Rectal smooth muscle tissue (tissue), 1 donor: Measurements from ENCODE around the gene SRP9.
A peak's percentile ranks its signal among the peaks of the same experiment; 100 is the strongest.
"Not testable (repeated sequence)": the region's sequence is repeated elsewhere in the genome, so short reads cannot be mapped to it uniquely, and the experiment has no call there.

ENCODE experiments used
- H3K27ac ChIP-seq: one replicate; pipeline ENCODE4 v1.7.0; 2013; ENCODE audit warnings: low read depth, low read length, inconsistent platforms
- H3K27me3 ChIP-seq: one replicate; pipeline ENCODE4 v1.7.0; 2013; ENCODE audit warnings: low read length; ENCODE audit not compliant: control insufficient read depth, insufficient read depth
- H3K36me3 ChIP-seq: one replicate; pipeline ENCODE4 v1.7.0; 2013; ENCODE audit warnings: low read length; ENCODE audit not compliant: control insufficient read depth, insufficient read depth
- H3K4me1 ChIP-seq: one replicate; pipeline ENCODE4 v1.7.0; 2013; ENCODE audit warnings: low read length; ENCODE audit not compliant: control insufficient read depth, insufficient read depth
- H3K4me3 ChIP-seq: one replicate; pipeline ENCODE4 v1.7.0; 2013; ENCODE audit warnings: low read length
- H3K9ac ChIP-seq: one replicate; pipeline ENCODE4 v1.7.0; 2013; ENCODE audit warnings: low read length

The SRP9 gene

GRCh38 chr1:225815090-225815489 lies 37.5 kb downstream of the SRP9 start:
- H3K4me1 ChIP-seq = peaks cover 58% of the 10 kb centered on the region
- H3K36me3 ChIP-seq, H3K9ac ChIP-seq, H3K4me3 ChIP-seq, H3K27me3 ChIP-seq: not testable (repeated sequence)
- H3K27ac ChIP-seq = peak overlapping the region; percentile 7

GRCh38 chr1:225815526-225816178 lies 38.0 kb downstream of the SRP9 start:
- Histone ChIP-seq H3K27me3 (no peaks in the 10 kb centered on the region), H3K4me3 (no peak overlapping the region), H3K27ac (peak overlapping the region; percentile 61), H3K36me3 (no peaks in the 10 kb centered on the region), H3K4me1 (peaks cover 58% of the 10 kb centered on the region), H3K9ac (no peak overlapping the region)

DNA sequence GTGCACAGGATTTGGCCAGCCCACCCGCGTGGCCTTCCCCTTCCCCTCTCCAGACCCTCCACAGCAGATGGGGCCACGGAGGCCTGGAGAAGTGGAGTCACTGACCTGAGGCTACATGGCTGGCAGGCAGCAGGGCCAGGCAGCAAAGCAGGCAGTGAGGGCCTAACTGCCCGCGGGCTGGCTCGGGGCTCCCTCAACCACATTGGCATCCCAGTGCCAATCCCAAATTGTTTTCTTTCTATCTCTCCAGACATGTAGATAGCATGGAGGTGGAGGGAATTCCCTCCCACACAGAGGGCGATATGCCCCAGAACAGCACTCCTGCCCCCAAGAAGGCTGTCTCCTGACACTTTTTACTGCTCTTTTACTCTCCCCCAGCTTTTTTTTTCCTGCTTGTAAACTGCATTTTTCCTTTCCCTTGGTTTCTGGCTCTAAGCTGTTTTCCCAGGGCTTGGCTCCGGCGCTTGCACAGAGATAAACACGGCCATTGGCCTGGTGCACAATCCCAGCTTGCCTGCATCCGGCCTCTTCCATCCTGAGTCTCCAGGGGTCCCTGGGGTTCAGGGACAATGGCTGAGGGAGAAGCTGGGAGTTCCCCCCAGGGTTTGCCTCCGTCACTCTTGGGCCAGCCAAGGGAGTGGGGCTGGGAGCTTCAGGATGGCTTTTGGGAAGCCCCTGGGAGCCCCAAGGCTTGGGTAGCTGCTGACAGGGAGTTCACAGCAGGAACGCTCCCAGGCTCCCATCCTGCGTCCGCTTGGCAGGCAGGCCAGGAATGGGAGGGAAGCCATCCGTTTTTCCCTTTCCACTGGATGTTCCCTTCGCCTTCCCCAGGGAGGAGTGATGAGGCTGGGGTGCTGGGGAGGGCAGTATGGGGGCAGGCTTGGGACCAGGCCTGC lies 39.3 kb downstream of the SRP9 start:
- no peak overlapping the region for H3K9ac ChIP-seq
- H3K27me3 ChIP-seq = no peaks in the 10 kb centered on the region
- no peaks in the 10 kb centered on the region for H3K36me3 ChIP-seq
- peak overlapping the region; percentile 79 for H3K27ac ChIP-seq
- H3K4me3 ChIP-seq = no peak overlapping the region
- H3K4me1 ChIP-seq = peaks cover 53% of the 10 kb centered on the region

DNA sequence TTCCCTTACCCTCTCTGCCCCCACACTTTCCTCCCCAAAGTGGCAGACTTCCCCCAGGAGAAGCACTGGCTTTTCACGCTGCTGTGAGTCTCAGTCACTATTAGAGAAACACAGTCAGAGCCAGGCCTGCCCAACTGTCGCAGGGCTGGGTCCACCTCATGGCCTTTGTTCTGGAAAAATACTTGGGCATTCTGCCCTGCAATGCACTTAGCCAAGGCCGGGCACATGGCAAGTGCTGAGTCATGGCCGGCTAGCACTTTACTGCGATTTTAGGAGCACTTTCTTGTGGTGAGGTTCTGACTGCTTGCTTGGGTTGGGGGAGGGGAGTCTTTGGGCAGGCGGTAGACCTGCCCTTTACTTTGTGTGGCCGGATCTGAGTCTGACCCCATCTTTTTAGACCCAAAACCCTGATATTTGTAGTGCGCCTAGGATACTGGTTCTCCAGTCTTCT lies 40.0 kb downstream of the SRP9 start:
- no peak overlapping the region for H3K9ac ChIP-seq

DNA sequence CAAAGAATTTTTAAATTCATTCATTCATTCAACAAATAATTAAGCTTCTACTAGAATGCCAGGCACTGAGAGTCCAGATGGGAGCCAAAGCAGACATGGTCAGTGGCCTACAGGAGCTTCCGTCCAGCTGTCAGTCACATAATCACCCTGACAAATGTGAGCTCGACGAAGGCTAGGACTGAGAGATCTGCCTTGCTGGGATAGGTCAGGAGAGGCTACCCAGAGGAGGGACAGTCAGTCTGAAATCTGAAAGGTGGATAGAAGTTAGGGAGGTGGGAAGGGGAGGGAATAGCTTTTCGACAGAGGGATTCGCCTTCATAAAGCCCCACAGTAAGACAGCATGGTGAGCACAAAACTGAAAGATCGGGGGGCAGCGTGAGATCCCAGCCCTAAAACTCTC lies 40.6 kb downstream of the SRP9 start:
- Histone ChIP-seq H3K9ac (no peak overlapping the region), H3K27ac (peak overlapping the region; percentile 79), H3K4me1 (peaks cover 45% of the 10 kb centered on the region), H3K36me3 (no peaks in the 10 kb centered on the region), H3K4me3 (no peak overlapping the region), H3K27me3 (no peaks in the 10 kb centered on the region)

More for the DNA sequence above, 40.0 kb downstream of the SRP9 start:
- Histone ChIP-seq H3K27ac (peak overlapping the region; percentile 79), H3K27me3 (no peaks in the 10 kb centered on the region), H3K4me1 (peaks cover 51% of the 10 kb centered on the region), H3K4me3 (peak overlapping the region; percentile 3), H3K36me3 (no peaks in the 10 kb centered on the region)

DNA sequence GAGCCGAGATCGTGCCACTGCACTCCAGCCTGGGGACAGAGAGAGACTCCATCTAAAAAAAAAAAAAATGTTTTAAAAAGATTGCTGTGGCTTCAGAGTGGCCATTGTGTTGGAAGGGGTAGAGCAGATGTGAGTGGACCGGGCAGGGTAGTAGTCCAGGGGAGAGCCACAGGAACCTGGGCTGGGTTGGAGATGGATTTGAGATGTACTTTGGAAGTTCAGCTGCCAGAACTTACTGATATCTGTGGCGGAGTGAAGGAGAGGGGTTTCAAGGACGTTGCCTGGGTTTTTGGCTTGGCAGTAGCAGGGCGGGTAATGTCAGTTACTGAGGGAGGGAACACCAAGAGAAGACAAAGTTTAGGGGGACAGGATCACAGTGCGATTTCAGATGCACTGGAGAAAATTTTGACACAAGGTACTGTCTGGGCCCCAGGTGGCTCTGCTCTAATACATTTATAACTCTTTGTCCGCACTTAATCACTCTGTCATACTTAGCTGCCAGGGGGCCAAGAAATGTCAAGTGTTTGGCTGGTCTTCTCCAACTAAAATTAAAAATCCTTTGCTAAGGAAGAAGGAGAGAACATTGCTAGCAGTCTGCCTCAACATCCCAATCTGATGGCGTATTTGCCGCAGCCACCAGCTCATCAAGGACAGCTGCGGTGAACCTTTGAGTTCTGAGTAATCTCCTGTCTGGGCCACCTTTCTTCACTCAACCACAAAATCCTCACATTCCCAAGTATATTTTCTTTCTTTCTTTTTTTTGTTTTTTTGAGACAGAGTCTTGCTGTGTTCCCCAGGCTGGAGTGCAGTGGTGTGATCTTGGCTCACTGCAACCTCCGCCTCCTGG lies 41.9 kb downstream of the SRP9 start:
- peak overlapping the region; percentile 51 for H3K27ac ChIP-seq
- peaks cover 33% of the 10 kb centered on the region for H3K4me1 ChIP-seq
- no peaks in the 10 kb centered on the region for H3K27me3 ChIP-seq
- no peak overlapping the region for H3K9ac ChIP-seq
- H3K36me3 ChIP-seq = no peaks in the 10 kb centered on the region
- no peak overlapping the region for H3K4me3 ChIP-seq

DNA sequence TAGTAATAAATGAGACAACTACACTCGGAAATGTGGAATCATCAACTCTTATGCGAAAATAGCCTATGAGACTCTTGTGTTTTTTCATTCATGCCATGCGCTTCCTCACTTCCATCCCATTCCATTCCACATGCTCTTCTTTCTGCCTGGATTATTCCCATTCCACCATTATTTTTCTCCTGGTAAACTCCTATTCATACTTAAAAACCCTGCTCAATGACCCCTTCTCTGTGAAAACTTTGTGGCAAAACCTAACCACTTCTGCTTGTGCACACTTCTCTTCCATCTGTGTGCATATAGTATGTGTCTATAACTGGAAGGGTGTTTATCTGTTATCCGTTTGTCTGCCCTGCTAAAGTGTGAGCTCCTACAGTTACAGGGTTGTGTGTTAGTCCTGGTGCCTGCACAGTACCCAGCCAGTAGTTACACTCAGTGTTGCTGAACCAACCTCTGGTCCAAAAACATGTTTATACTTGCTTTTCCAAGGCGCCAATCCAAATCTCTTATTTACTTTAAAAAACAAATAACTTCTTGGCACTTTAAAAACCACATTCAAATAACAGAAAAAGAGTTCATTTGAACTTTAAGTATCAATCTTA lies 43.0 kb downstream of the SRP9 start:
- Histone ChIP-seq H3K27ac (no peak overlapping the region), H3K36me3 (no peaks in the 10 kb centered on the region), H3K4me3 (no peak overlapping the region), H3K9ac (no peak overlapping the region), H3K4me1 (peaks cover 33% of the 10 kb centered on the region), H3K27me3 (no peaks in the 10 kb centered on the region)

GRCh38 chr1:225822655-225823403 lies 45.2 kb downstream of the SRP9 start:
- Histone ChIP-seq H3K27me3 (no peaks in the 10 kb centered on the region), H3K27ac (no peak overlapping the region), H3K36me3 (no peaks in the 10 kb centered on the region), H3K9ac (no peak overlapping the region), H3K4me3 (no peak overlapping the region), H3K4me1 (peaks cover 15% of the 10 kb centered on the region)

DNA sequence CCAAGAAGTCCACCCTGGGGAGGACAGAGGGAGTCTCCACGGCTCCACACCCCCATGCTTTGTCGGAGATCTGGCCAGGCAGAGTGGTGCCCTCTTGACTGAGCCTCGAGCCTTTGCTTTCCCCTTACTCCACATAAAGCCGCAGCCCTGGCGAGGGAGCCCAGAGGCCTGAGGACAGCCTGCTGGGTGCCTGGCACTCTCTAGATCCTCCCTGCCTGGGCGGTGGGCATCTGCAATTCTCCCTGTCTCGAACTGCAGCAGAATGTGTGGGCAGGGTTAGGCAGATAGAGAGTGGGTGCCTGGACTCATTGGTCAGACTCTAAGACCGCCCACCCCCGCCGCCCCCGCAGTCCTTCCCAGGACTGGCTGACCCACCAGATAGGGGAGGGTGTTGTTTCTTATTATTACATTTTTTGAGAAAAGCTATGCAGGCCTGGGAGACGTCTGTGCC lies 46.2 kb downstream of the SRP9 start:
- peaks cover 7% of the 10 kb centered on the region for H3K4me1 ChIP-seq
- no peaks in the 10 kb centered on the region for H3K27me3 ChIP-seq
- H3K27ac ChIP-seq = no peak overlapping the region
- no peak overlapping the region for H3K4me3 ChIP-seq
- H3K36me3 ChIP-seq = no peaks in the 10 kb centered on the region
- no peak overlapping the region for H3K9ac ChIP-seq

- no peak overlapping the region for H3K27ac ChIP-seq
Observed at GRCh38 chr1:225824533-225824941, 46.9 kb downstream of the SRP9 start.

GRCh38 chr1:225825078-225825477 lies 47.5 kb downstream of the SRP9 start:
- Histone ChIP-seq H3K27ac (no peak overlapping the region), H3K4me3 (no peak overlapping the region), H3K27me3 (no peaks in the 10 kb centered on the region), H3K9ac (no peak overlapping the region), H3K4me1 (peaks cover 3% of the 10 kb centered on the region), H3K36me3 (peaks cover 3% of the 10 kb centered on the region)

More at GRCh38 chr1:225824533-225824941, 46.9 kb downstream of the SRP9 start:
- H3K27me3 ChIP-seq = no peaks in the 10 kb centered on the region
- no peak overlapping the region for H3K4me3 ChIP-seq
- H3K4me1 ChIP-seq = peaks cover 6% of the 10 kb centered on the region
- H3K36me3 ChIP-seq = peaks cover 3% of the 10 kb centered on the region
- no peak overlapping the region for H3K9ac ChIP-seq
